ENCODE measurements around the gene PDE10A.

DNA sequence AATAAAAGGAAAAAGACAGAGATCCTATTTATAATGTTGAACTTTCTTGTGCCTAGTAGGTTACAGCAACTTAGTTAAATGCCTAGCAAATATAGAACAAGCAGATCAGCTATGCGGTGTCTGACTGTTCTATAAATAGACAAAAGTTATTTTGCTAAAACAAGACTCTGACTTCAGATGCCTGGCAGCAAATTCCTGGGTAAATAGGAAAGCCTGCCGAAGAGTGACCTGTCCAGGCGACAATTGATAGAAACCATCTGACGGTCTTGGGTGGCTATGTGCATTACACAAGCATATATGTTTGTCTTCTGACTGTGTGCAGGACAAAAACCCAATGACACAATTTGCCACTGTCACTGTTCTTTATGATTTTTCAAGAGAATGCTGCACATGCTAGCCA is 38.0 kb upstream of the PDE10A start:
- TF ChIP-seq, protein P1, sequence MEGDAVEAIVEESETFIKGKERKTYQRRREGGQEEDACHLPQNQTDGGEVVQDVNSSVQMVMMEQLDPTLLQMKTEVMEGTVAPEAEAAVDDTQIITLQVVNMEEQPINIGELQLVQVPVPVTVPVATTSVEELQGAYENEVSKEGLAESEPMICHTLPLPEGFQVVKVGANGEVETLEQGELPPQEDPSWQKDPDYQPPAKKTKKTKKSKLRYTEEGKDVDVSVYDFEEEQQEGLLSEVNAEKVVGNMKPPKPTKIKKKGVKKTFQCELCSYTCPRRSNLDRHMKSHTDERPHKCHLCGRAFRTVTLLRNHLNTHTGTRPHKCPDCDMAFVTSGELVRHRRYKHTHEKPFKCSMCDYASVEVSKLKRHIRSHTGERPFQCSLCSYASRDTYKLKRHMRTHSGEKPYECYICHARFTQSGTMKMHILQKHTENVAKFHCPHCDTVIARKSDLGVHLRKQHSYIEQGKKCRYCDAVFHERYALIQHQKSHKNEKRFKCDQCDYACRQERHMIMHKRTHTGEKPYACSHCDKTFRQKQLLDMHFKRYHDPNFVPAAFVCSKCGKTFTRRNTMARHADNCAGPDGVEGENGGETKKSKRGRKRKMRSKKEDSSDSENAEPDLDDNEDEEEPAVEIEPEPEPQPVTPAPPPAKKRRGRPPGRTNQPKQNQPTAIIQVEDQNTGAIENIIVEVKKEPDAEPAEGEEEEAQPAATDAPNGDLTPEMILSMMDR (IDR thresholded peaks at IDR 0.05), result no peak
- no peak for TF ChIP-seq POLR2A (IDR thresholded peaks at IDR 0.05)
